GM23338 (cell line): ENCODE data around the gene RSPH4A.

ENCODE experiments used
- CTCF ChIP-seq, 2 experiments: fragments of 200-600 bp in 1 of 2; sonication (generic) in 1 of 2; conservative IDR thresholded peaks; 2 replicates each; pipeline versions ENCODE4 v1.5.1 to v1.6.1; 2016 to 2017; ENCODE audit warnings: antibody characterized with exemption in 2 of 2, low read depth in 2 of 2, mild to moderate bottlenecking in 2 of 2, moderate library complexity in 1 of 2
- EZH2 ChIP-seq: fragments of 200-600 bp; sonication (generic); IDR thresholded peaks from one replicate; pipeline ENCODE4 v1.8.0; 2017; ENCODE audit warnings: antibody characterized with exemption, mild to moderate bottlenecking, low read depth; ENCODE audit not compliant: unreplicated experiment
- POLR2AphosphoS5 ChIP-seq: IDR thresholded peaks from 2 replicates; pipeline ENCODE4 v1.6.1; 2016; ENCODE audit warnings: antibody characterized with exemption, low read depth
- REST ChIP-seq: IDR thresholded peaks from one replicate; pipeline ENCODE4 v1.6.1; 2018; ENCODE audit warnings: antibody characterized with exemption; ENCODE audit not compliant: unreplicated experiment

- no peak for TF ChIP-seq CTCF (conservative IDR thresholded peaks at IDR 0.05; ENCODE audit: low read depth in 2 of 2)
- TF ChIP-seq POLR2AphosphoS5, result no peak
- no peak for TF ChIP-seq REST
- TF ChIP-seq EZH2, result no peak
Observed at GRCh38 chr6:116672306-116672705, 56.0 kb downstream of the RSPH4A start.
